22Rv1 (cell line): ENCODE results near the gene P2RY8.

Experiments used
- H3K27ac ChIP-seq: fragments of 450-650 bp; 2 replicates; pipeline ENCODE4 v1.5.1; 2017
- ZFX ChIP-seq: fragments of 450-650 bp; IDR thresholded peaks from 2 replicates; pipeline ENCODE4 v1.6.1; 2017; ENCODE audit warnings: antibody characterized with exemption, borderline replicate concordance
- TF ChIP-seq, protein P1 (sequence below): fragments of 450-650 bp; IDR thresholded peaks from 2 replicates; pipeline ENCODE4 v1.5.1; 2017; ENCODE audit warnings: mild to moderate bottlenecking

Gene P2RY8, protein sequence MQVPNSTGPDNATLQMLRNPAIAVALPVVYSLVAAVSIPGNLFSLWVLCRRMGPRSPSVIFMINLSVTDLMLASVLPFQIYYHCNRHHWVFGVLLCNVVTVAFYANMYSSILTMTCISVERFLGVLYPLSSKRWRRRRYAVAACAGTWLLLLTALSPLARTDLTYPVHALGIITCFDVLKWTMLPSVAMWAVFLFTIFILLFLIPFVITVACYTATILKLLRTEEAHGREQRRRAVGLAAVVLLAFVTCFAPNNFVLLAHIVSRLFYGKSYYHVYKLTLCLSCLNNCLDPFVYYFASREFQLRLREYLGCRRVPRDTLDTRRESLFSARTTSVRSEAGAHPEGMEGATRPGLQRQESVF

DNA sequence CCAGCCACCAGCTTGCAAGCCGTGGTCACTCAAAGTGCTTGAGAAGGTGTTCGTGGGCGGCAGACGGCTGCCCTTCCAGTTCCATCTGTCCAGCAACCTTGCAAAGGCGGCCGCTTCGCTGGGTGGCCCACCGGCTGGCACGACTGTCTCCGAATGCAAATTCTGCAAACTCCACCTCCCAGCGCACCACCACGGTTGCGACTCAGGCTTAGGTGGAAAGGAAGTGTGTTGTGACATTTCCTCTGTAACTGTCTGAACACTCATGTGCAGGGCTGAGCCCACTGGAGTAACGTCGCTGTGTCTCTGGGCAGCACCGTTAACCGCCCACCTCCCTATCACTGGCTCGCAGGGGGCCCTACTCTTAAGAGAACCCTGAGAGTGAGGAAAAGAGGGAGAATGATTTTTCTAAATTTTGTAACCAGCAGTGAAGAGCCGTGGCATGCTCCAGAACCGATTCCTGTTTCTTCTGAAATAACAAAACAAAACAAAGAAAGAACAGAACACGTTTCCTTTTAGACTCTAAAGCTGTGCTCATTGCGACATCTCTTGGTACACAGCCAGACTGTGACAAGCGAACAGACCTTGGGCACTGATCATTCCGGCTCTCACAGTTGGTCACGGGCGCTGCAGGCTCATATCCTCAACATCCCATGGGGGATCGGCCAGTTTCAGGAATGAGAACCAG, at the start of gene P2RY8:
P2RY8 (minus strand) TSS at position 155 of the 685 bp plus-strand sequence. CDS start 70,627 bp downstream, outside the sequence.
- TF ChIP-seq, protein P1, sequence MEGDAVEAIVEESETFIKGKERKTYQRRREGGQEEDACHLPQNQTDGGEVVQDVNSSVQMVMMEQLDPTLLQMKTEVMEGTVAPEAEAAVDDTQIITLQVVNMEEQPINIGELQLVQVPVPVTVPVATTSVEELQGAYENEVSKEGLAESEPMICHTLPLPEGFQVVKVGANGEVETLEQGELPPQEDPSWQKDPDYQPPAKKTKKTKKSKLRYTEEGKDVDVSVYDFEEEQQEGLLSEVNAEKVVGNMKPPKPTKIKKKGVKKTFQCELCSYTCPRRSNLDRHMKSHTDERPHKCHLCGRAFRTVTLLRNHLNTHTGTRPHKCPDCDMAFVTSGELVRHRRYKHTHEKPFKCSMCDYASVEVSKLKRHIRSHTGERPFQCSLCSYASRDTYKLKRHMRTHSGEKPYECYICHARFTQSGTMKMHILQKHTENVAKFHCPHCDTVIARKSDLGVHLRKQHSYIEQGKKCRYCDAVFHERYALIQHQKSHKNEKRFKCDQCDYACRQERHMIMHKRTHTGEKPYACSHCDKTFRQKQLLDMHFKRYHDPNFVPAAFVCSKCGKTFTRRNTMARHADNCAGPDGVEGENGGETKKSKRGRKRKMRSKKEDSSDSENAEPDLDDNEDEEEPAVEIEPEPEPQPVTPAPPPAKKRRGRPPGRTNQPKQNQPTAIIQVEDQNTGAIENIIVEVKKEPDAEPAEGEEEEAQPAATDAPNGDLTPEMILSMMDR = no peak
- no peak for TF ChIP-seq ZFX
- no peak within 1 kb of the TSS for H3K27ac ChIP-seq

DNA sequence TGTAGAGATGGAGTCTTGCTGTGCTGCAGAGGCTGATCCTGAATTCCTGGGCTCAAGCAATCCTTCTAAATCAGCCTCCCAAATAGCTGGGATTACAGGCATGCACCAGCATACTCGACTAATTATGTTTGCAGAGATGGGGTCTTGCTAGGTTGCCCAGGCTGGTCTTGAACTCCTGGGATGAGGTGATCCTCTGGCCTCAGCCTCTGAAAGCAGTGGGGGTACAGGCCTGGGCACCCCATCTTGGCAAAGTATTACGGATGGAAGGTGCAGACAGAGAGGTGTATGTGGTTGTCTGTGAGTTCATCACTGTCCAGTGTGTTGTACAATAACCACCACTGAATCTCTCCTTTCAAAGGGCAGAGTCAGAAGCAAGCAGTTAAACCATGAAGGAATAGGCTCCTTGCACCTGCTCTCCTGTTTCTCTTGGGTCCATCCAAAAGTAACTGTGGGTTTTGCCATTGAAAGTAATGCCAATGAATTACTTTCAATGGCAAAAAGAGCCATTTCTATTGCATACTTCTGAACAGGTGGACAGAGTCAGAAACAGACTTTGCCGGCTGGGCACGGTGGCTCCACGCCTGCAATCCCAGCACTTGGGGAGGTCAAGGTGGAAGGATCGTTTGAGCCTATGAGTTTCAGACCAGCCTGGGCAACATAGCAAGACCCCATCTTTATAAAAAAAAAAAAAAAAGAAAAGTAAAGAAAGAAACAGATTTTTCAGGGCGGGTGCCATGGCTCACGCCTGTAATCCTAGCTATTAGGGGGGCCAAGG, 47.4 kb upstream of the P2RY8 start:
- TF ChIP-seq, protein P1 = no peak
- no peak for TF ChIP-seq ZFX
- H3K27ac ChIP-seq = no peak overlapping the region

DNA sequence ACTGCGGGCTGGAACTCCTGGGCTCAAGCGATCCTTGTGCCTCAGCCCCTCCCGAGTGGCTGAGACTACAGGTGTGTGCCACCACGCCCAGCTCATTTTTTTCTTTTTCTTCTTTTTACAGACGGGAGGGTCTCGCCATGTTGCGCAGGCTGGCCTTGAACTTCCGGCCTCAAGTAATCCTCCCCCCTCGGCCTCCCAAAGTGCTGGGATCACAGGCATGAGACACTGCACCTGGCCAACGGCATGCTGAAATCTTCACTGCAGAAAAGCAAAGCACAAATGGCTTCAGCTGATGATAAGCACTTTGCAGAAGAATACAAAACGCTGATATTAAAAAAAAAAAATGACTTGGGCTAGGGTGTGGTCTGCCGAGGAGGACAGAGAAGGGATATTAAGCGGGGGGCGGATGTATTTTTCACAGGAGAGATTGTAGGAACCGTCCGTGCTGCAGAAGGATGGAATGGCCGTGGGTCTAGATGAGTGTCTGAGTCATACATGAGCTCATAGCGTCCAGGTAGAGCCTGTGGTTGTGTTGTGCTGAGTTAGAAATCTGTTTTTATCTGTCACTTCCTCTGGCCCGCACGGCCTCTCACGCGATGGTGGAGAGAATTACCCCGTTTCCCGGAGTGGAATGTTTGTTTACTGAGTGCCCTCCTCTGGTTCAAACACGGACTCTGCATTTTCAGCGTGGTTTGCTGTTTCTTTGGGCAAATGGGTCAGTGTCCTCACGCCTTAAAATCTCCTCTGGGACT, 45.9 kb upstream of the P2RY8 start:
- TF ChIP-seq, protein P1 = no peak
- TF ChIP-seq ZFX = no peak
- H3K27ac ChIP-seq = no peak overlapping the region

DNA sequence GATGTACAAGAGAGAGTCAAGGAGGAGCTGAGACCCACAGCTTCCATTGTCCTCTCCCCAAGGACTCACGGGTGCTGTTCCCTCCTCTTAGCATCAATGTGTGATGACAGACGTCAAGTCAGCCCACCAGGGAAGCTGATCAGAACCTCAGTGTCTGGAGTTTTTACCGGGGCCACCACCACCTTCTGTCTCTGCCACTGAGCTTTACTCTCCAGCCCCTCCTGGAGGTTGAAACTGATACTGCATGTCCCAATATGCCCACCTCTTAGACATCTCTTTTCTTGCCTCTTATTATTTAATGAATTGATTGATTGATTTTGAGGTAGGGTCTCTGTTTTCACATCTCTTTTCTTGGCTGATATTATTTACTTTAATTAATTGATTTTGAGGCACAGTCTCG, 44.1 kb upstream of the P2RY8 start:
- H3K27ac ChIP-seq = no peak overlapping the region
- TF ChIP-seq, protein P1 = peak; percentile 85
- TF ChIP-seq ZFX = no peak

DNA sequence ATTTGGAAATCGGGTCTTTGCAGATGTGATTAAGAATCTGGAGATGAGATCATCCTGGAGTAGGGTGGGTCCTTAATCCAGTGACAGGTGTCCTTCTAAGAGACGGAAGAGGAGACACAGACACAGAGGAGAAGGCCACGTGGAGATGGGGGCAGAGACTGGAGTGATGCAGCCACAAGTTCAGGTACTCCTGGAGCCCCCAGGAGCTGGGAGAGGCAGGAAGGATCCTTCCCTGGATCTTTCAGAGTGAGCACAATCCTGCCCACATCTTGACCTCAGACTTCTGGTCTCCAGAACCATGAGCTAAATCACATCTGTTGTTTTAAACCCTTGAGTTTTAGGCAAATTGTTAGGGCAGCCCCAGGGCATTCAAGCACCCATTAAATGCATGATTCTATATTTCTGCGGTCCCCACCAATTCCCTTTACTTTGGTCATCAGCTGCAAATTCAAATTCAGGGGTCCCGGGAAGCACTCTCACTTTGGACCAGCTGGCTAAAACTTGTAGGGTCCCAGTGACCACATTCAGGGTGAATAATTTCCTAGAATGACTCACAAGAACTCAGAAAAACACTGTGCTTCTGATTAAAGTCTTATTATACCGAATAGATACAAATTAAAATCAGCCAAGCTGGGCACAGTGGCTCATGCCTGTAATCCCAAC, 41.7 kb upstream of the P2RY8 start:
- no peak overlapping the region for H3K27ac ChIP-seq
- TF ChIP-seq ZFX = no peak
- TF ChIP-seq, protein P1 = no peak

DNA sequence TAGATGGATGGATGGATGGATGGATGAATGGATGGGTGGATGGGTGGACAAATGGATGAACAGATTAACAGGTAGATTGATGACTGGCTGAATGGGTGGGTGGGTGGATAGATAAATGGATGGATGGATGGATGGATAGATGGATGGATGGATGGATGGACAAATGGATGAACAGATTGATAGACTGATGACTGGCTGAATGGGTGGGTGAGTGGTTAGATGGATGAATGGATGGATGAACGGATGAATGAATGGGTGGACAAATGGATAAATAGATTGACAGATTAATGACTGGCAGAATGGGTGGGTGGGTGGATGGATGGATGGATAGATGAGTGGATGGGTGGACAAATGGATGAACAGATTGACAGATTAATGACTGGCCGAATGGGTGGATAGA, 40.9 kb upstream of the P2RY8 start:
- H3K27ac ChIP-seq = no peak overlapping the region
- TF ChIP-seq, protein P1 = no peak
- no peak for TF ChIP-seq ZFX
